ENCODE measurements around the gene HHAT. TPM values are rescaled to one million over a fixed set of nuclear protein-coding genes. Genes with fewer than 3 reads are reported as not detected.

The HHAT gene
- polyA plus RNA-seq, 3 donors, result 1.1 to 1.6 (median 1.5) TPM

DNA sequence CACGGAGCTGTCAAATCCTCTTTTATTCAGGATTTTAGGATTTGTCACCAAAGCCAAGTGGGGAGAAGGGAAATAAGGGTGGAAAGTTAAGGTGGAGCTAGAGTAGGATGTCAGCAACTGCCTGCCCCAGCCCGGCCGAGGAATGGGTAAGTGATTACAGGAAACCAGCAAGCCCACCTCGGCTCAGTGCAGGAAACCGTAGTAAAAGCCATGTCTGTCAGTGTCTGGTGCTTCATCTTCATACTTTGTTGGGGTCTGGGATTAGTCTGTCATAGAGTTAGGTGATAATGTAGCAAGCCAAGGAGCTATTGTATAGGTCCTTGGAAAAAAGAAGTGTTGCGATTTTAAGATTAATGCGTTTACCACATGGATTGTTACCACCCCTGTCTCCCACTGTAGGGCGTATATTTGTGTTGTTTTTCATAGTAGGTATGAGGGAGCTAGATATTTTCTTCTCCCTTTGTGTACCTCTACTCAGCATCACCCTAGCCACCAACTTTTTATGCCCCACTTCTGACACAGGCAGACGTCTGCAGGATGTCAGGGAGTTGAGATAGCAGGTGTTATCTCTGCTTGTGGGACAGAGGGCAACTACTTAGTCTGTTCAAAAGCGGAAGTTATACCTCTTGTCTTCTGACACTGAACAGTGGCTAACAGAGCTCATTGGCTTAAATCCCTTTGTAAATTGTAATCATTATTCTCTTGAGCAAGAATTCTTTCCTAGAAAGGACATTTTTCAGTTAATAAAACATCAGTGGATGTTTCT, 253.7 kb downstream of the HHAT start:
- Mint-ChIP-seq H3K27ac (no peak overlapping the region), H3K36me3 (no peaks in the 10 kb centered on the region)

More for the DNA sequence above, 253.7 kb downstream of the HHAT start:
- H3K27me3 Mint-ChIP-seq (ENCODE audit: low read depth in 3 of 3), result peaks cover 2 to 8% (median 3%) of the 10 kb centered on the region in 3 donors
- intact Hi-C loops (cut with micrococcal nuclease), result loop anchor here in 1 of 2 donors (5.0 to 10.0 kb wide), 2 partner anchors 370 to 552 kb away; partner anchors contain the start of gene KCNH1
- no peaks in the 10 kb centered on the region for H3K79me2 ChIP-seq (ENCODE audit: insufficient read depth, low read length)
- H3K9me3 ChIP-seq (replicated peaks in 1 of 2; ENCODE audit: control insufficient read depth in 1 of 2, insufficient read depth in 1 of 2, low read length in 2 of 2), result no peaks in the 10 kb centered on the region
- no peak for DNase-seq
- peaks cover 0 to 7% (median under 1%) of the 10 kb centered on the region in 7 donors for H3K9me3 Mint-ChIP-seq
- no peaks in the 10 kb centered on the region for H4K20me1 ChIP-seq (ENCODE audit: insufficient read depth, low read length)
- no peak overlapping the region for H2AFZ ChIP-seq (ENCODE audit: insufficient read depth, low read depth, low read length, poor library complexity, severe bottlenecking)
- TF ChIP-seq CTCF (IDR thresholded peaks at IDR 0.05), result no peak
- no peaks in the 10 kb centered on the region for H3K4me1 Mint-ChIP-seq
- no peaks in the 10 kb centered on the region for H3K36me3 ChIP-seq (replicated peaks in 1 of 2; ENCODE audit: control insufficient read depth in 1 of 2, insufficient read depth in 2 of 2, low read length in 2 of 2)
- no peak overlapping the region for H3K4me3 ChIP-seq (replicated peaks in 1 of 3; ENCODE audit: low read depth in 2 of 3, low read length in 3 of 3)
- no peak overlapping the region for H3K27ac ChIP-seq (ENCODE audit: low read depth in 1 of 2, low read length in 2 of 2)
- no peak overlapping the region for H3K4me3 Mint-ChIP-seq
- H3K4me2 ChIP-seq (replicated peaks; ENCODE audit: extremely low read depth, low read length, poor library complexity, severe bottlenecking), result no peak overlapping the region
- WGBS (ENCODE audit: insufficient coverage), result 18% methylated on average over 5 of the region's 10 CpGs
- H3K4me1 ChIP-seq (ENCODE audit: control insufficient read depth in 1 of 2, insufficient read depth in 2 of 2, low read length in 2 of 2), result no peaks in the 10 kb centered on the region
- no peaks in the 10 kb centered on the region for H3K27me3 ChIP-seq (ENCODE audit: control insufficient read depth in 2 of 2, insufficient read depth in 2 of 2, low read length in 2 of 2)
- H3K9ac ChIP-seq (ENCODE audit: insufficient read depth, low read length, poor library complexity, severe bottlenecking), result no peak overlapping the region
